Omental fat pad (tissue), 4 donors: ENCODE results near the gene TSFM. TPM values are rescaled to one million over a fixed set of nuclear protein-coding genes. Genes with fewer than 3 reads are reported as not detected.

Source experiments
- ATAC-seq: fragments of 150-250 bp; one replicate; pipeline ENCODE4 v1.9.1; 2016; ENCODE audit warnings: mild to moderate bottlenecking, moderate library complexity; ENCODE audit not compliant: low FRiP score
- DNase-seq: peaks from one replicate; pipeline ENCODE4 v3.0.0-alpha.2; 2019; ENCODE audit warnings: low spot score
- total RNA-seq, 4 donors: library from RNA; depleted of rRNA; stranded (reverse); fragments of >200 nt; gene quantifications; one replicate each; pipeline ENCODE4 v1.1.0, GENCODE V29; 2016
- TF ChIP-seq, protein P1 (sequence below), 3 donors: fragments of 450-650 bp; IDR thresholded peaks; one replicate each; pipeline ENCODE4 v1.5.1; 2016 to 2017; ENCODE audit warnings: antibody characterized with exemption in 3 of 3, mild to moderate bottlenecking in 3 of 3, moderate library complexity in 2 of 3

Gene TSFM
- total RNA-seq, 4 donors from 2014 or later: 20.2 to 36.6 (median 25.6) TPM

DNA sequence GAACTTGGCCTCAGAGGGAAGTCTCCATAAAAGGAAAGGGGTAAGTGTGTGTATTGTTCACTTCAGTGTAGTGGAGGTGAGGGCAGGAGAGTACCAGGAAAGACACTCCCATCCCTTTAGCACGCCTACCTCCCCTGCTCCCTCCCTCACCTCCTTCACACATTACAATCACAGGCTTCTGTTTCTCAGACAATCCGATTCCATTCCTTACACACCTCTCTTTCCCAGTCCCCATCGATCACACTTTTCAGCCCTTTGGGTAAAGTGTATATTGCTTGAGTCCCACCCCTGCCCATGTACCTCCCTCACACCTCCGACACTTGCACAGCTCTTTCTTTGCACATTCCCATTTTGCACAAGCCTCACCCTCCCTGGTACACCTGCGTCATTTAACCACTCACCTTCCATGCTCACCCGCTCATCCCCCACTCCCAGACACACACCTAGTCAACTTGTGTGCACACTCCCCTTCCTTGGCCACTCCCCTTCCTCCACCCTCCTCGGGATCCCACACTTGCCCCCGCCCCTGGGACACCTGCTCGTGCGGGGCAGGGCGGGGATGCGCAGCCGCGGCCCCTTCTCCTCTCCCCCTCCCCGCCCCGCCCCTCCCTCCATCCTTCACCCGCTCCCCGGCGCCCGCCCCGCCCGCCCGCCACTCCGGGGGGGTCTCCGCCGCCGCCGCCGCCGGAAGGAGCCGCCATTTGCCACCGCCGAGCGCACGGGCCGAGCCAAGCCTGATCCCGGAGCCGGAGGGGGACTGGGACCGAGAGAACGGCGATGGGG is 28.0 kb upstream of the TSFM start, which contains the start of gene MARCHF9:
TSS of gene MARCHF9 (plus strand) at position 693 of the 783 bp plus-strand sequence. CDS start 426 bp downstream, outside the sequence.
- DNase-seq (no peak), ATAC-seq (no peak)
- TF ChIP-seq, protein P1, sequence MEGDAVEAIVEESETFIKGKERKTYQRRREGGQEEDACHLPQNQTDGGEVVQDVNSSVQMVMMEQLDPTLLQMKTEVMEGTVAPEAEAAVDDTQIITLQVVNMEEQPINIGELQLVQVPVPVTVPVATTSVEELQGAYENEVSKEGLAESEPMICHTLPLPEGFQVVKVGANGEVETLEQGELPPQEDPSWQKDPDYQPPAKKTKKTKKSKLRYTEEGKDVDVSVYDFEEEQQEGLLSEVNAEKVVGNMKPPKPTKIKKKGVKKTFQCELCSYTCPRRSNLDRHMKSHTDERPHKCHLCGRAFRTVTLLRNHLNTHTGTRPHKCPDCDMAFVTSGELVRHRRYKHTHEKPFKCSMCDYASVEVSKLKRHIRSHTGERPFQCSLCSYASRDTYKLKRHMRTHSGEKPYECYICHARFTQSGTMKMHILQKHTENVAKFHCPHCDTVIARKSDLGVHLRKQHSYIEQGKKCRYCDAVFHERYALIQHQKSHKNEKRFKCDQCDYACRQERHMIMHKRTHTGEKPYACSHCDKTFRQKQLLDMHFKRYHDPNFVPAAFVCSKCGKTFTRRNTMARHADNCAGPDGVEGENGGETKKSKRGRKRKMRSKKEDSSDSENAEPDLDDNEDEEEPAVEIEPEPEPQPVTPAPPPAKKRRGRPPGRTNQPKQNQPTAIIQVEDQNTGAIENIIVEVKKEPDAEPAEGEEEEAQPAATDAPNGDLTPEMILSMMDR (IDR thresholded peaks at IDR 0.05): no peak

DNA sequence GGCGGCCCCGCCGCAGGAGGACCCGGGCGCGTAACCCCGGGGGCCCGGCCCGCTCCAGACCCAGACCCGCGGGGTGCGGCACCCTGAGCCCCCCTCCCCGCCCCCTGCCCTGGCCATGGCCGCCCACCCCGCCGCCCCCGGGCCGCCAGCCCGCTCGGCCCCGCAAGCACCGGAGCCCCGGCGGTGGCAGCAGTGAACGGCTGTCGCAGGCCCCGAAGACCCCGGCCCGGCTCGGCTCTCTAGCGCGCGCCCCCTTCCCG is 27.5 kb upstream of the TSFM start:
- ATAC-seq (no peak), DNase-seq (no peak)
- TF ChIP-seq, protein P1 (IDR thresholded peaks at IDR 0.05): no peak

DNA sequence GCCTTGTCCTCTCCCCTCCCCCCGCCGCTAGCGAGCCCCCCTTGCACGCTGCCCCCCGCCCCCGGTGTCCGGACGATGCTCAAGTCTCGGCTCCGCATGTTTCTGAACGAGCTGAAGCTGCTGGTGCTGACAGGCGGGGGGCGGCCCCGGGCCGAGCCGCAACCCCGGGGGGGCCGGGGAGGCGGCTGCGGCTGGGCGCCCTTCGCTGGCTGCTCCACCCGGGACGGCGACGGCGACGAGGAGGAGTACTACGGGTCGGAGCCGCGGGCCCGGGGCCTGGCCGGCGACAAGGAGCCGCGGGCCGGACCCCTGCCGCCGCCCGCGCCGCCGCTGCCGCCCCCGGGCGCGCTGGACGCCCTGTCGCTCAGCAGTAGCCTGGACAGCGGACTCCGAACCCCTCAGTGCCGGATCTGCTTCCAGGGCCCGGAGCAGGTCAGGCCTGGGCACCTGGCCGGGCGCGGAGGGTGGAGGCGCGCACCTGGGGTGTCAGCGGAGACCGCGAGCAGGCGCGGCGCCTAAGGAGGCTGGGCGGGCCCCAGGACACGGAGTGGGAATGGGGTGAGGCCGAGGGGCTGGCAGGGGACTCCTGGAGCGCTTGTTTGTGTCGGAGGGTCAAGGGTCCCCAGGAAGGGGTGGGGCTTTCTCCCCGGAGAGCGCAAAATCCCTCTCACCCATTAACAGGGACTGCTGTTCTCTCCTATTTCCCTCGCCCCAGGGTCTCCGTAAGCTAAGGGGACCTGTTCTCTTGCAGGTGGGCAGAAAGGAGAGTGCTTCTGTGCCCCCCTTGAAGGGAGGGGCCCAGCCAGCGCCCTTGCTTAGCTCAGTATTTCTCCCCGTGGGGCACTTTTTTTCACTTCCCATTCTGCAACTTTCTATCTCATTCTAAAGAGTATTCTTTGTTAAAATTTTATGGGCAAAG is 26.9 kb upstream of the TSFM start:
- DNase-seq (no peak), ATAC-seq (no peak)
- TF ChIP-seq, protein P1 (IDR thresholded peaks at IDR 0.05): no peak

DNA sequence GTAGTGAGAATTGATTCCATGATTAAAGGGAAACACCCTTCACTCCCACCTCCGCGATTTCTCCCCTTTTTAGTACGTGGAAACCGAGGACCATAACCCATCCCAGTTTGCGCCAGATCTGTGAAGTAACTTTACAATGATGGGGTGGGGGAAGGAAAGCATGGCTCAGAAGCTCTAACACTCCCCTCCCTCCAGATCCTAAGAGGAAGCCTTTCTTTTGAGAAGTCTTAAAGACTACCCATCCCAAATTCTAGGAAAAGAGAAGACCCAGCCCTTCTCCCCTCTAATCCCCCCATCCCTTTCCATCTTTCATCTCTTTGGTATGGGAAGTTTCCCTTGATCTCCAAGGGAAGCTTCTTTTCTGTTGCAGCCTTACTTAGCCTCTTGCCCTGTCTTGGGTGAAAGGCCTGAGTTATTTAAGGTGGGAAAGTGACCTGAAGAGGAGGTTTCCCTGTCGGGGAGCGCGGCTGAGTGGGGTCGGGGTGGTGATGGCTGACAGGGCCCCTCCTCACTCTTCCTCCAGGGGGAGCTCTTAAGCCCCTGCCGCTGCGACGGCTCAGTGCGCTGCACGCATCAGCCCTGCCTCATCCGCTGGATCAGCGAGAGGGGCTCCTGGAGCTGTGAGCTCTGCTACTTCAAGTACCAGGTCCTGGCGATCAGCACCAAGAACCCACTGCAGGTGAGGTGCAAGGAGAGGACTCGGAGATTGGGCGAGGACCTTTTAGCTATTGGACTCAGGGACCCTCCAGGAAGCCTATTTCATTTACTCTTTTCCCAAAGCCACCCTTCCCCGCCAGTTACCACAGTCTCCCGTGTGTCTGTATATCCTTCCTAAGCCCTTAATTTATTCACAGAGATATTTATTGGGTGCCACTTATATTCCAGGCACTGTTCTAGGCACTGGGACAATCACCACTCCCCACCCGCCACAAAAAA is 25.9 kb upstream of the TSFM start:
- no peak for ATAC-seq
- DNase-seq: no peak
- TF ChIP-seq, protein P1 (IDR thresholded peaks at IDR 0.05): no peak

DNA sequence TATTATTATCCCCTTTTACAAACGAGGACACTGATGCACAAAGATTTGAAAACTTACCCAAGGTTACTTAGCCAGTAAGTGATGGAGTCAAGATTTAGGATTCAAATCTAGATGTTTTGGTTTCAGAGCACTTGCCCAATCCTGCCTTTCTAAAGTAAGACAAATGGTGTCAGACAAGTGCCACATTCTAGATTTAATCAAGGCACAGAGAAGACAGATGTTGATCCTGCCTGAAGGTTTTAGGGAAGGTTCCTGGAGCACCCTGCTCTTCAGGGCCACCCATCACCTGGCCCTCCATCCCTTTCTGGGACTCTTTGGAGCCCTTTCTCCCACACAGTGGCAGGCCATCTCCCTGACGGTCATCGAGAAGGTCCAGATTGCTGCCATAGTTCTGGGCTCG is 24.8 kb upstream of the TSFM start:
- no peak for DNase-seq
- TF ChIP-seq, protein P1 (IDR thresholded peaks at IDR 0.05): no peak
- ATAC-seq: no peak

DNA sequence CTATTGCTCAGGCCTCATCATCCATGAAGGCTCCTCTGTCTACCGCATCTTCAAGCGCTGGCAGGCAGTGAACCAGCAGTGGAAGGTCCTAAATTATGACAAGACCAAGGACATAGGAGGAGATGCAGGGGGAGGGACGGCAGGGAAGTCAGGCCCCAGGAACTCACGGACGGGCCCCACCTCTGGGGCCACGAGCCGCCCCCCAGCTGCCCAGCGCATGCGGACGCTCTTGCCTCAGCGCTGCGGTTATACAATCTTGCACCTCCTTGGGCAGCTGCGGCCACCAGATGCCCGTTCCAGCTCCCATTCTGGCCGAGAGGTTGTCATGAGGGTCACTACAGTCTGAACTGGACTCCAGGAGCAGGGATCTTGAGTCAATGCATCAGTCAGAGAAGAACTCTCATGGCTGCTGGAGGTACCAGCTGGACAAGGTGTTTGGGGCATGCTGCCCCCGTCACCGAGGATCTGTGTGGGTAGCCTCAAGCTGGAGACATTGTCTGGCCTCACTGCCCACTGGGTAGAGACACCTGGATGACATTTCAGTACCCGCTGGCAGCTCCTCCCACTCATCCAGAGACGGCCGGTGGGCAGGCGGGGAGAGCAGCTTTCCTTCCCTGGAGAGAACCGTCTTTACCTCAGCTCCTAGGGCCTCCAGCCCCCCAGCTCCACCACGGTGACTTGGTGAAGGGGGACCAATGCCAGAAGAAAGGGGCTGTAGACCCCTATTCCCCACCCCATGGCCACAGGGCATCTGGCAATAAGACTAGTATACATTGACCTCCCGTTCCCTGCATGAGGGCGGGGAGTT is 23.8 kb upstream of the TSFM start:
- ATAC-seq (no peak), DNase-seq (no peak)
- TF ChIP-seq, protein P1 (IDR thresholded peaks at IDR 0.05): no peak
